Posterior vena cava (tissue), 2 donors: ENCODE data around the gene WFDC12. TPM values are rescaled to one million over a fixed set of nuclear protein-coding genes. Genes with fewer than 3 reads are reported as not detected.
"Not testable (repeated sequence)": the region's sequence is repeated elsewhere in the genome, so short reads cannot be mapped to it uniquely, and the experiment has no call there.

ENCODE experiments used
- DNase-seq: peaks from one replicate; pipeline ENCODE4 v3.0.0-alpha.2; 2020; ENCODE audit warnings: low spot score
- intact Hi-C, 2 donors: fragments of 100-400 bp; cut with DNase I; formaldehyde crosslinking; loops; one replicate each; pipeline versions ENCODE4 v1.14.1 to v1.14.2; 2022 to 2023
- long read RNA-seq, 2 donors: library from polyadenylated mRNA; unstranded; transcript quantifications; one replicate each; pipeline ENCODE4 v2.0.0, GENCODE V29; 2020 to 2021
- total RNA-seq, 2 donors: library from RNA; stranded (reverse); fragmentation: NEBNext Ultra II Directional; extraction: Animal tissue kit (Norgen Biotek cat#: 25700); gene quantifications; one replicate each; pipeline ENCODE4 v1.2.1, GENCODE V29; 2021
- donor health status: DM: yes; HTN: yes; CAD: no.
- donor health status: DM: yes; HTN: yes; CAD: no.

Gene WFDC12, protein sequence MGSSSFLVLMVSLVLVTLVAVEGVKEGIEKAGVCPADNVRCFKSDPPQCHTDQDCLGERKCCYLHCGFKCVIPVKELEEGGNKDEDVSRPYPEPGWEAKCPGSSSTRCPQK
- not detected for total RNA-seq
- long read RNA-seq, donor 1: 0 reads
- long read RNA-seq, donor 2: 0 reads

DNA sequence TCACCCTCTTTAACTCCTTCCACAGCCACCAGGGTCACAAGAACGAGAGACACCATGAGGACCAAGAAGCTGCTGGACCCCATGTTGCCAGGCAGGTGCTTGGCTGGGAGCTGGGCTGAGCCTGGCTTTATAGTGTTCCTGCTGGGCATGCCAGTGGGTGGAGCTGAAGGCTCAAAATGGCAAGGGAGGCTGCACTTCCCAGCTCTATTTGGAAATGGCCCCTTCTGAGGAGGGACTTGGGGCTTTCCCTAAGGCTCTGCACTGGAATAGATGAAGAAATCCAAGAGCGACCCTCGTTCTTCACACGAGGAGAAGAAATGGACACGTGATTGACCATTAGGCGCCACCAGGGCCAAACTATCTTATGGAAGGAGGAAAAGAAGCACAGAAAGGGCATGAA, at the start of gene WFDC12:
WFDC12 (minus strand) TSS at position 101 of the 400 bp plus-strand sequence; CDS start at position 83, 18 bp downstream.
- intact Hi-C loops: no loop called here
- no peak for DNase-seq

DNA sequence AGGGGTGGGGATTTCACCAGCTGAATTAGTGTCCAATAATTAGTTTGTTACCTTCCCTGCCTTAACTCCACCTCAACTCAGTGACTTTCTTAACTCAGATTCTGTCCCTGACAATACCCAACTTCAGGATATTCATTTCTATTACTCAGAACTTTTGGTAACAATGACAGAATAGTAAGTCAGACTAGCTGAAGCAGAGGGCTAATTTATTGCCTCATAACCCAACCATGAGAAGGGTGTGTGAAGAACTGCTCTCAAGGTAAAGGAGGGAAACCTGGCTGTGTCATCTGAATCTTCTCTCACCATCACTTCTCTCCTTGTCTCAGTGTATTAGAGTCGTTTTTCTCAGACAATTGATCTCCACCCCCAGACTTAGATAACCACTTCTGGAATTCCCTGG, 49.3 kb upstream of the WFDC12 start:
- no peak for DNase-seq
- intact Hi-C loops: loop anchor here in 1 of 2 donors (10.0 kb wide), 1 partner anchor 919 kb away; no protein-coding TSS in a partner anchor

DNA sequence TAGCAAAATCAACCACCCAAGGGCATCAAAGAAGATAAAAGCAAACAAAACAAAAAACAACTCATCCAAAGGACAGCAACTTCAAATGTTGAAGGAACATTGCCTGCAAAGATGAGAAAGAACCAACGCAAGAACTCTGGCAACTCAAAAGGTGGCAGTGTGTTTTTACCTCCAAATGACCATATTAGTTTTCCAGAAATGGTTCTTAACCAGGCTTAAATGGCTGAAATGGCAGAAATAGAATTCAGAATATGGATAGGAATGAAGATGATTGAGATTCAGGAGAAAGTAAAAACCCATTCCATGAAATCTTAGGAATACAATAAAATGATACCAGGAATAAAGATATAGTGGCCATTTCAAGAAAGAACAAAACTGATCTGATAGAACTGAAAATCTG, 40.6 kb upstream of the WFDC12 start:
- intact Hi-C loops: no loop called here
- no peak for DNase-seq

DNA sequence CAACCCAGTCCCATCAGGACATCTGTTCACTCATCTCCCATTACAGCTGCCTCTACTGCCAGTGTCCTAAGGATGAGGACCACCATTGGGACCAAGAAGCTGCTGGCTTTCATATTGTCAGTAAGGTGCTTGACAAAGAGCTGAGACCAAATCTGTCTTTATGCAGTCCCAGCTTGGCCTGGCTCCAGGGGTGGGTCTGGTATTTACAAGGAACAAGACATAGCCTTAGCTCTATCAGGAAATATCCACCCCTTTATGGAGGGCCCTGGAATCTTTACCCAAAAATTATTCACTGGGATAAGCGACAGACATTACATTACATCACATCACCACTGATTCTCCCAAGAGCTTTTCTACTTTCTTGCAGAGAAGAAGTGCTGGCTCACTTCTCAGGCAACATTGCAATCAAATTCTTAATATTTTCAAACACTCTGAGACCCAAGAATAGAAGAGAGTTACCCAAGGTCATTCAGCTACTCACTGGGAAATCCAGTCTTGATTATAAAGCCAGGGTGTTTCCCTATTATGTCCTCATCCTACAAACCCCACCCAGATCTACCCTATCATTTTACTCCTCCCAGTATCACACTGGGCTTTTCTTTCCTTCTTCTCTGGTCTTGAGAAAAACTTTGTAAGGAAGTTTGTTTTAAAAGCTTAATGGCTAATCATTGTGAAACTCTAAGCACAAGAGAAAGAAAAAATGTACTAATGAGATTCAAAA, 39.0 kb upstream of the WFDC12 start:
- DNase-seq: no peak
- intact Hi-C loops: no loop called here

DNA sequence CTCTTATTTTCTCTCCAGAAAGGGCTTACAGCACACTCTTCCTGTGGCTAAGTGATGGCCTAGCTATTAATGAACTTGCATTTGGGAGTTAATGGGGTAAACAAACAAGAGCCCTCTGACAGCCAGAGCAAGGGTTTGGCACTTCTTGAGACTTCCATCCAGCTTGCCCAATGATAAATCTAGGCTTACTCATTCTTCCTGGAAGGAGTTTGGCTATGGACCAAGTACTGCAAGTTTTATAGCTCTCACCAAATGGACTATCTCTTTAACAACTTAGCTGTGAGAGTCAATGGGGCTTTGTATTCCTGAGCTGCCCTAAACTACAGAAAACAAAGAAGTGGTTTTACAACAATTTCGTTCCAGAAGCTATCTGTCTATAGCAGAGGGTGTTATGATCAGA, 33.7 kb upstream of the WFDC12 start:
- intact Hi-C loops: loop anchor here in 1 of 2 donors (10.0 kb wide), 1 partner anchor 1293 kb away; no protein-coding TSS in a partner anchor
- DNase-seq: no peak

DNA sequence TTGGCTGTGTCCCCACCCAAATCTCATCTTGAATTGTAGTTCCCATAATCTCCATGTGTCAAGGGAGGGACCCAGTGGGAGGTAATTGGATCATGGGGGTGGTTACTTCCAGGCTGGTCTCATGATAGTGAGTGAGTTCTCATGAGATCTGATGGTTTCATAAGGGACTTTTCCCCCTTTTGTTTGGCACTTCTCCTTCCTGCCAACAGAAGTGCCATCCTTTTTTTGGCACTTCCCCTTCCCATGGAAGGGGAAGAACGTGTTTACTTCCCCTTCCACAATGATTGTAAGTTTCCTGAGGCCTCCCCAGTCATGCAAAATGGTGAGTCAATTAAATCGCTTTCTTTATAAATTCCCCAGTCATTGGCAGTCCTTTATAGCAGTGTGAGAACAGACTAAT, 32.4 kb upstream of the WFDC12 start:
- no peak for DNase-seq
- intact Hi-C loops: loop anchor here in 1 of 2 donors (10.0 kb wide), 1 partner anchor 1292 kb away; no protein-coding TSS in a partner anchor

DNA sequence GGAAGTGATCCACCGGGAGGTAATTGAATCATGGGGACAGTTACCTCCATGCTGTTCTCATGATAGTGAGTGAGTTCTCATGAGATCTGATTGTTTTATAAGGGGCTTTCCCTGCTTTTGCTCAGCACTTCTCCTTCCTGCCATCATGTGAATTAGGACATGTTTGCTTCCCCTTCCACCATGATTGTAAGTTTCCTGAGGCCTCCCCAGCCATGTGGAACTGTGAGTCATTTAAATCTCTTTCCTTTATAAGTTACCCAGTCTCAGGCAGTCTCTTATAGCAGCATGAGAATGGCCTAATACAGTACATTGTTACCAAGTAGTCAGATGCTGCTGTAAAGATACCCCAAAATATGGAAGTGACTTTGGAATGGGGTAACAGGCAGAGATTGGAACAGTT, 30.5 kb upstream of the WFDC12 start:
- intact Hi-C loops: loop anchor here in 1 of 2 donors (10.0 kb wide), 1 partner anchor 1290 kb away; no protein-coding TSS in a partner anchor
- DNase-seq: not testable (repeated sequence)

DNA sequence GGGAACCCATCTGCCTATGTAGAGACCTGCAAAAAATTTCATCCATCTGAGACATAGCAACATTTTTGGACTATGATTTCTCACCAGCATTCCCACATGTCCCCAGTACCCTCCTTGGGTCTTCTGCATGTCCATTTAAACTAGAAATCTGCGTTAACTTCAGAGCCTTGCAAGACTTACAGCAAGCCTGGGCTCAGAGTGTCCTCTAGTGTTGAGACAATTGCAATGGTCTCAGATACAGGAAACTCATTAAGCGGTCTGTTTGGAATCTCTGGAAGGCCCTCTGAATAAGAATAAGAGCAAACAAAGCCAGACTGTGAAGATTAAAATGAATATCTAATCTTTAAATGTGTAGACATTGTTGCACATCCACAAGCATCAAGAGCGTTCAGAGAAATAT, 29.9 kb upstream of the WFDC12 start:
- intact Hi-C loops: loop anchor here in 1 of 2 donors (10.0 kb wide), 1 partner anchor 1289 kb away; no protein-coding TSS in a partner anchor
- DNase-seq: no peak

DNA sequence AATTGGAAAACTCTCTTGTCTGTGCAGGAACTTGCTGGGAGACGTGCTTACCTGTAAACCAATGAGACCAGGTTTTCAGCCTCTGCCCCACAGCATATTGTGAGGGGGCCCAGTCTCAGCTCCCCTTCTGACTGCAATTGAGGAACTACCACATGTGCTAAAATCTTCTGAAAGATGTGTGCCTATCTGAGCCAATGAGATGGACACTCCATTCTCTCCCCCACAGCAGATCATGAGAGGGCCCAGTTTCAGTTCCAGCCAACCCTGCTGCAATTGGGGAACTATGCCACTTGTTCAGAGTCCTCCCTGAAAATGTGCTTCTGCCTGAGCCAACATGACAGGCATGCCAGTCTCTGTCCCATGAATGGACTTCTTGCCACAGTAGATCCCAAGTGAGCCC, 29.5 kb upstream of the WFDC12 start:
- intact Hi-C loops: loop anchor here in 1 of 2 donors (10.0 kb wide), 1 partner anchor 1289 kb away; no protein-coding TSS in a partner anchor
- DNase-seq: no peak

DNA sequence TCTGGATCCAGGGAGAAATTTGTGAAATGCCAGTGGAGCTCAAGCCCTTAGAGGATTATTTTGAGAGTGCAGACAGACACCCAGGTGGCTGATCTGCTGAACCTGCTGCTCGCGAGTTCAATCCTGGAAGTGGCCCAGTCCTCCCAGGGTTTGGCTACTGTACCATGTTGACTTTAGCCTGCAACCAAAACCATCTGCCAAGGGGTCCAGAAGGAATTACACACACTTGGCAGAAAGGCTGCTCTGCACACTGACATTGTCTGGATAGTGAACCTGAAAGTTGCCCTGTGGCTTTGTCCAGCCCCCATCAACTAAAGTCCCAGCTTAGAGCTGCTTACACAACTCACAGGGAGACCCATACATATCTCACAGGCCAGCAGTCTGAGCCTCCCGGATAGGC, 28.9 kb upstream of the WFDC12 start:
- intact Hi-C loops: loop anchor here in 1 of 2 donors (10.0 kb wide), 1 partner anchor 1288 kb away; no protein-coding TSS in a partner anchor
- DNase-seq: no peak

DNA sequence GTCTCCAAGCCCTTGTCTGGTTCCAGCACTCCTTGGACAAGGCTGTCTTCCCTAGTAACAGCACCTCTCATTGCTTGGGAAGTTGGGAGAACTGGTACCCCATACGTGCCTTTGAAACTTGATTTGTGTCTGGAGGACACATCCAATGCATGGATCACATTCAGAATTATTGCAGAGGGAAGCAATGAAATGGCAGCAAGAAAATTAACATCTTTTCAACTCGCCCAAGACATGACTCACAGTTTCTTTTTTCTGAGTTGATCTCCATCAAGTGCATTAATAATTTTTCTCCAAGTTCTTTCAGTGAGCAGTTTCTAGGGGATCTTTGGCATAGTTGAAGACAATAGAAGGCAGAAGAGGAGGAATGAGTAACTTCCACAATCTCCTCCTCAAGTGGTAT, 28.1 kb upstream of the WFDC12 start:
- intact Hi-C loops: loop anchor here in 1 of 2 donors (10.0 kb wide), 1 partner anchor 1288 kb away; no protein-coding TSS in a partner anchor

DNA sequence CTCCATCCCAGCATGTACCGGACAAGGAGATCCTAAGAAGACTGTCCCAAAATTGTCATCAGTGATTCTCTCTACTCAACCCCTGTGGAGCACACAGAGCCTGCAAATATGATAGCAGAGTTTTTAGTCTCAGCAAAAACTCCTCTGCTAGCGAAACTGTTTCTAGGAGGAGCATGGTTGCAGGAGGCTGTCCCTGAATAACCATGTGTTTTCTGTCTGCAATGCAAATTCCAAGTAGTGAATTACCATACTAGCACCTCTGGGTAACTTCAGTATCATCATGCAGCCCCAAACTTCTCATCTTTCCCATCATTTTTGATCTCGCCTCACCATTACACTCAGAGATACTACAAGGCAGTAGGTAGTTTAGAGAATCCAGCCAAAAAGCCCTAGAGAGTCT, 24.8 kb upstream of the WFDC12 start:
- intact Hi-C loops: no loop called here

More for the DNA sequence above, 28.1 kb upstream of the WFDC12 start:
- no peak for DNase-seq

DNA sequence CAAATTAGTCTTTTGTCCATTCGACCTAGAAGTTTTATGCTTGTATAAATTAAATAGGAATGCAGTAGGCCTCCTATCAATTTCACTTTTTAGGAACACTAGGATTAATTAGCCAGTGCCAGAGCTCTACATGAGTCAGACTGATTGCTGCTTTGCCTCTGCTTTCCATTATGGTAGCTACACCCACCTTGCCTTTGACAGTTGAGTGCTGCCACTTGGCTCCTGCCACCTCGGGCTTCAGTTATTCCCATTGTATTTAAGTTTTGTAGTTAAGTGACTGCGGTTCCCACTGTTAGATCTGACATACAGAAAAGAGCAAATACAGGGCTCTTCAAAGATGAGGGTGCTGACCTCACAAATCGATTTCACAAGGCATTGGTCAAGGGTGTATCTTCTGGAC, 16.6 kb upstream of the WFDC12 start:
- intact Hi-C loops: no loop called here
- no peak for DNase-seq

More for the DNA sequence above, 24.8 kb upstream of the WFDC12 start:
- no peak for DNase-seq

DNA sequence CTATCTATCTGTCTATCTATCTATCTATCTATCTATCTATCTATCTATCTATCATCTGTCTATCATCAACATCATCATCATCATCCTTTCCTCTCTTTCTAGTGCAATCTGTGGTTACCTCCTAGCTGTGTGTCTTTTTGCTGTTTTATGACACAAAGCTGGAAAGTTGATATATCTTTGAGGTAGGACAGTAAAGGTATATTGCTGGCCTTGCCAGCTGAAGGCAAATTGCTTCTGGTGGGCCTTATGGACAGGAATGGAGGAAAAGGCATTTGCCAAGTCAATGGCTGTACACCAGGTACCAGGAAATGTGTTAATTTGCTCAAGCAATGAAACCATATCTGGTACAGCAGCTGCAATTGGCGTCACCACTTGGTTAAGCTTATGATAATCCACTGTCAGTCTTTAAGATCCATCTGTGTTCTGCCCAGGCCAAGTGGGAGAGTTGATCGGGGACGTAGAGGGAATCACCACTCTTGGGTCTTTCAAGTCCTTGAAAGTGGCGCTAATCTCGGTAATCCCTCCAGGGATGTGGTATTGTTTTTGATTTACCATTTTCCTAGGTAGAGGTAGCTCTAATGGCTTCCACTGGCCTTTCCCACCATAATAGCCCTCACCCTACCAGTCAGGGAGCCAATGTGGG, 15.6 kb upstream of the WFDC12 start:
- intact Hi-C loops, DNase-seq: not testable (repeated sequence)

DNA sequence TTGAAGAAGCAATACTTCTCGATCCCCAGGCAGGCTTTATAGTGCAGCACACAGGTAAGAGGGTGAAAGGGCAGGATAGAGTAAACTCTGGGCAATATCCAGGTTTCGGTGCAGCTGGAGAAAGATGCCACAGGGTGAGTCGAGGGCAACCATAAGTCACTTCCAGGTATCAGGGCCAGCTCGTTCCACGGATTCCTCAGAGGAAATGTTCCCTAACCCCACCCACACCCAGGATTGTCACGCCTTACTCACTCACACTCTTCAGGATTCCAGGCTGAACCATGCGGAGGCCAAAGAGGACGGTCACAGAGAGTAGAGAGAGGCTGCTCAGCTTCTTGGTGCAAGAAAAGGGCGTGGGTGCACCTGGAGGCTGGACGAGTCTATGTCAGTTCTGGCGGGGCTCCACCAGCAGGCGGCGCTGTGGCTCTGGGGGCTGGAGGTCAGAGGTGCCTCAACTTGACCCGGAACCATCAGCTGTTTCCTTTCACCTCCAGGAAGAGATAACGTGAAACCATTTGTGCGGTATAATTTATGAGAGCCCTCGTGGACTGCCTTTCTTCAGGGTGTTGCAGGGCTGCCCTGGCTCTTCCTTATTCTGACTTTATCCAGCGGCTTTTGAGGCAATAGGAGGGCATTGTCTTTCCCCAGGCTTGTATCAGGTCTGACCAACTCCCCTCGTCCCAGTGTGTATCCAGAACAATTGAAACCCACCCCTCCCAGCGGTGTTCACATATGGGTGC, 14.5 kb upstream of the WFDC12 start:
- DNase-seq: peak; percentile 87
- intact Hi-C loops: no loop called here

DNA sequence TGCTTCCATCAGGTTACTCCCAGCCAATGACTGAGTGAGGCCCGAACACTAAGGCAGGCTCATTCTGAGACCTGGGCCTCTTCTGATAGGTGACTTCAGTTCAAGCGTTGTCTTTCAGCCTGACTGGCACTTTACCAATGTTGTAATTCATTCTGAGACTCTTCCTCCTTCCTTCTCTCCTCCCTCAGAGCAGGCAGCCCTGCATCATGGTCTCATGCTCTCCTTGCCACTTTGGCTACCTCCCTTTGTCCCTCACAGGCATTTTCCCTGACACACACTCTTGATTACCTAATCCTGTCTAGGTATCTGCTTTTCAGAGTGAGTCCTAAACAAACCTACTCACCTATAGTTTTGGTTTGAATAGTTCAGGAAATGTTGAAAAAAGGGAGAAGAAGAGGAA, 12.6 kb upstream of the WFDC12 start:
- DNase-seq: no peak
- intact Hi-C loops: no loop called here

DNA sequence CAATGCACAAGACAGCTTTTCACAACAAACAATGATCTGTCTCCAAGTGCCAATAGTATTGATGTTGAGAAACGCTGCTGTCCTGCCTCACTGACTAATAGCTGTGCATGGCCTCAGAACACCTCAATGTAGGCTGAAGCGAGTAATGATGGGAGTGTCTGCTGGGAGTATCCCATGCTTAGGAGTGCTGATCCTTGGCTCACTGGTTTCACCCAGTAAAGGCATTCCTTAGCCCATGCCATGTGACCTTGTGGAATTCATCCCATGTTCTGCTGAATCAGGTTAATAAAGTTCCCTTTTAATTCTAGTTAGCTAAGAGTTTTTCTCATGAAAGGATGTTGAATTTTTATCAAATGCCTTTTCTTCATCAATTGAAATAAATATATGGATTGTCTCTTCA, 3.8 kb upstream of the WFDC12 start:
- intact Hi-C loops: no loop called here
- DNase-seq: no peak

DNA sequence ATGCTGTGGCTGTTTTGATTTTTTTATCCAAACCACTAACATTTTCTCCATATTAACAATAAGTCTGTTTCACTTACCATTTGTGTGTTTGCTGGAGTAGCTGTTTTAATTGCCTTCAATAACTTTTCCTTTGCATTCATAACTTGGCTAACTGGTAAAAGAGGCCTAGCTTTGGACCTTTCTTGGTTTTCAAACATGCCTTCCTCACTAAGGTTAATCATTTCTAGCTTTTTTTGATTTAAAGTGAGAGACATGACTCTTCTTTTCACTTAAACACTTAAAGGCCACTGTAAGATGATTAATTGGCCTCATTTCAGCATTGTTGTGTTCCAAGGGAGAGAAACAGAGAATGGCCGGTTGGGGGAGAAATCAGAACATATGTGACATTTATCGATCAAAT, 2.9 kb downstream of the WFDC12 start:
- no peak for DNase-seq

DNA sequence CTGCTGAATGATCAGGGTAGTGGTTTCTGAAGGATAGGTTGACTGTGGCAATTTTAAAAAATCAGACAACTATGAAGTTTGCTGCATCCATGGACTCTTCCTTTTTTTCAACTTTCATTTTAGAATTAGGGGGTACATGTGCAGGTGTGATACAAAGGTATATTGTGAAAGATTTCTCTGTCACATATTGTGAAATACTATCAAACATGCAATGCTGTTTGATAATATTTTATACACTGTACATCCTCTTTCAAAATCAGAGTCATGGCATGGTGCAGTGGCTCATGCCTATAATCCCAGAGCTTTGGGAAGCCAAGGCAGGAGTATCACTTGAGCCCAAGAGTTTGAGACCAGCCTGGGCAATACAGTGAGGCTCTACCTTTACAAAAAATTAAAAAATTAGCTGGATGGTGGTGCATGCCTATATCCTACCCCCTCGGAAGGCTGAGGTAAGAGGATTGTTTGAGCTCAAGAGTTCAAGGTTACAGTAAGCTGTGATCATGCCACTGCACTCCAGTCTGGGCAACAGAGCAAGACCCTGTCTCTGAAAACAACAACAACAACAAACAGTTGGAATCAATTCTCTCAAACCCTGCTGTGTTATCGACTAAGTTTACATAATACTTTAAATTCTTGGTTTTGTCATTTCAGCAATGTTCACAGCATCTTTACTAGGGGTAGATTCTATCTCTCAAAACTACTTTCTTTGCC, 4.6 kb downstream of the WFDC12 start:
- intact Hi-C loops: no loop called here

More for the DNA sequence above, 2.9 kb downstream of the WFDC12 start:
- intact Hi-C loops: no loop called here

More for the DNA sequence above, 4.6 kb downstream of the WFDC12 start:
- no peak for DNase-seq
